Body of pancreas (tissue), 4 donors: ENCODE data around the gene FGF14. TPM values are rescaled to one million over a fixed set of nuclear protein-coding genes. Genes with fewer than 3 reads are reported as not detected.

Experiments used
- ATAC-seq: fragments of 150-250 bp; one replicate; pipeline ENCODE4 v1.9.1; 2016
- DNase-seq, 4 donors: peaks; one replicate each; pipeline ENCODE4 v3.0.0-alpha.2; 2019
- H3K27ac ChIP-seq, 4 donors: fragments of 200-600 bp; sonication (generic); 1 replicate in 3 of 4; 2 replicates in 1 of 4; pipeline versions ENCODE4 v1.5.1 to v1.6.1; 2016 to 2019; ENCODE audit warnings: mild to moderate bottlenecking in 1 of 4, mixed read lengths in 1 of 4, moderate library complexity in 1 of 4
- H3K27me3 ChIP-seq, 2 donors: fragments of 200-600 bp; sonication (generic); one replicate each; pipeline ENCODE4 v1.6.0; 2016; ENCODE audit warnings: mild to moderate bottlenecking in 1 of 2
- H3K36me3 ChIP-seq, 2 donors: fragments of 200-600 bp; sonication (generic); replicated peaks in 1 of 2; 2 replicates each; pipeline ENCODE4 v1.5.1; 2016; ENCODE audit warnings: low read depth in 2 of 2; ENCODE audit not compliant: insufficient read depth in 1 of 2
- H3K4me1 ChIP-seq: fragments of 200-600 bp; sonication (generic); one replicate; pipeline ENCODE4 v1.6.0; 2016
- H3K4me3 ChIP-seq, 2 donors: fragments of 200-600 bp; sonication (generic); 1 replicate in 1 of 2; 2 replicates in 1 of 2; pipeline ENCODE4 v1.5.1; 2016 to 2019
- H3K9me3 ChIP-seq, 3 donors: fragments of 200-600 bp; sonication (generic); 1 replicate in 2 of 3; 2 replicates in 1 of 3; pipeline ENCODE4 v1.5.1; 2016
- CTCF ChIP-seq, 7 experiments: fragments of 450-650 bp in 4 of 7; fragments of 200-600 bp in 3 of 7; sonication (generic) in 3 of 7; IDR thresholded peaks; one replicate each; pipeline ENCODE4 v1.5.1; 2016 to 2019; ENCODE audit warnings: antibody characterized with exemption in 7 of 7
- POLR2A ChIP-seq, 3 donors: fragments of 450-650 bp; IDR thresholded peaks; one replicate each; pipeline ENCODE4 v1.6.1; 2016; ENCODE audit warnings: antibody characterized with exemption in 3 of 3, mild to moderate bottlenecking in 2 of 3
- WGBS, 2 donors: methylation state at CpG; one replicate each; pipeline ENCODE4 v1.1.5; 2017; 5-methylcytosine and 5-hydroxymethylcytosine counted together
- intact Hi-C: fragments of 100-400 bp; cut with DNase I; formaldehyde crosslinking; loops from one replicate; pipeline ENCODE4 v1.15.1; 2023
- total RNA-seq, 2 donors: library from RNA; depleted of rRNA; stranded (reverse); fragments of >200 nt; gene quantifications; one replicate each; pipeline ENCODE4 v1.1.0, GENCODE V29; 2016

FGF14 gene
- total RNA-seq, 2 donors from 2014 or later = under 0.01 to 0.52 TPM

GRCh38 chr13:101988140-101988539, 413.7 kb downstream of the FGF14 start:
- Histone ChIP-seq H3K27me3 (no peaks in the 10 kb centered on the region), H3K36me3 (no peaks in the 10 kb centered on the region), H3K4me3 (no peak overlapping the region), H3K27ac (no peak overlapping the region), H3K9me3 (no peaks in the 10 kb centered on the region), H3K4me1 (no peaks in the 10 kb centered on the region)
- 63 to 66% methylated on average over 4 of the region's 4 CpGs for WGBS, 2 donors
- ATAC-seq (no peak), DNase-seq (no peak)
- TF ChIP-seq POLR2A (IDR thresholded peaks at IDR 0.05) = no peak
- no peak for TF ChIP-seq CTCF (IDR thresholded peaks at IDR 0.05)
- intact Hi-C loops = no loop called here

GRCh38 chr13:101986316-101986715, 415.5 kb downstream of the FGF14 start:
- Histone ChIP-seq H3K9me3 (no peaks in the 10 kb centered on the region), H3K4me1 (no peaks in the 10 kb centered on the region), H3K36me3 (no peaks in the 10 kb centered on the region), H3K27me3 (no peaks in the 10 kb centered on the region), H3K4me3 (no peak overlapping the region), H3K27ac (no peak overlapping the region)
- WGBS, 2 donors = 73 to 77% methylated on average over 2 of the region's 2 CpGs
- no peak for DNase-seq
- no peak for ATAC-seq
- TF ChIP-seq POLR2A (IDR thresholded peaks at IDR 0.05) = no peak
- no peak for TF ChIP-seq CTCF (IDR thresholded peaks at IDR 0.05)
- intact Hi-C loops = no loop called here

GRCh38 chr13:101985321-101985720, 416.5 kb downstream of the FGF14 start:
- Histone ChIP-seq H3K4me1 (no peaks in the 10 kb centered on the region), H3K9me3 (no peaks in the 10 kb centered on the region), H3K4me3 (no peak overlapping the region), H3K27me3 (no peaks in the 10 kb centered on the region), H3K27ac (no peak overlapping the region), H3K36me3 (no peaks in the 10 kb centered on the region)
- WGBS, 2 donors = 51 to 63% methylated on average over 3 of the region's 3 CpGs
- intact Hi-C loops = no loop called here
- ATAC-seq = no peak
- no peak for DNase-seq
- TF ChIP-seq POLR2A (IDR thresholded peaks at IDR 0.05) (no peak), CTCF (IDR thresholded peaks at IDR 0.05) (no peak)

GRCh38 chr13:101982903-101983302, 418.9 kb downstream of the FGF14 start:
- ATAC-seq = no peak
- H3K4me3 ChIP-seq = no peak overlapping the region
- H3K27ac ChIP-seq = no peak overlapping the region
- TF ChIP-seq CTCF (IDR thresholded peaks at IDR 0.05) = no peak
- no peak for TF ChIP-seq POLR2A (IDR thresholded peaks at IDR 0.05)
- DNase-seq = no peak
- no peaks in the 10 kb centered on the region for H3K4me1 ChIP-seq
- H3K27me3 ChIP-seq = no peaks in the 10 kb centered on the region
- intact Hi-C loops = no loop called here
- H3K36me3 ChIP-seq = no peaks in the 10 kb centered on the region
- no peaks in the 10 kb centered on the region for H3K9me3 ChIP-seq

GRCh38 chr13:101979825-101980224, 422.0 kb downstream of the FGF14 start:
- WGBS, 2 donors = 15 to 19% methylated on average over 3 of the region's 3 CpGs
- no peak for ATAC-seq
- H3K27ac ChIP-seq = no peak overlapping the region

More at GRCh38 chr13:101979825-101980224, 422.0 kb downstream of the FGF14 start:
- Histone ChIP-seq H3K27me3 (no peaks in the 10 kb centered on the region), H3K4me3 (no peak overlapping the region), H3K36me3 (no peaks in the 10 kb centered on the region), H3K4me1 (no peaks in the 10 kb centered on the region), H3K9me3 (no peaks in the 10 kb centered on the region)
- intact Hi-C loops = no loop called here
- TF ChIP-seq CTCF (IDR thresholded peaks at IDR 0.05) (no peak), POLR2A (IDR thresholded peaks at IDR 0.05) (no peak)
- DNase-seq = no peak
